ENCODE measurements around the gene DNAJB8. TPM values are rescaled to one million over a fixed set of nuclear protein-coding genes. Genes with fewer than 3 reads are reported as not detected.

DNAJB8 gene
- polyA plus RNA-seq (2013, experiment 1 of 2), result not detected
- polyA plus RNA-seq (2013, experiment 2 of 2), result not detected

DNA sequence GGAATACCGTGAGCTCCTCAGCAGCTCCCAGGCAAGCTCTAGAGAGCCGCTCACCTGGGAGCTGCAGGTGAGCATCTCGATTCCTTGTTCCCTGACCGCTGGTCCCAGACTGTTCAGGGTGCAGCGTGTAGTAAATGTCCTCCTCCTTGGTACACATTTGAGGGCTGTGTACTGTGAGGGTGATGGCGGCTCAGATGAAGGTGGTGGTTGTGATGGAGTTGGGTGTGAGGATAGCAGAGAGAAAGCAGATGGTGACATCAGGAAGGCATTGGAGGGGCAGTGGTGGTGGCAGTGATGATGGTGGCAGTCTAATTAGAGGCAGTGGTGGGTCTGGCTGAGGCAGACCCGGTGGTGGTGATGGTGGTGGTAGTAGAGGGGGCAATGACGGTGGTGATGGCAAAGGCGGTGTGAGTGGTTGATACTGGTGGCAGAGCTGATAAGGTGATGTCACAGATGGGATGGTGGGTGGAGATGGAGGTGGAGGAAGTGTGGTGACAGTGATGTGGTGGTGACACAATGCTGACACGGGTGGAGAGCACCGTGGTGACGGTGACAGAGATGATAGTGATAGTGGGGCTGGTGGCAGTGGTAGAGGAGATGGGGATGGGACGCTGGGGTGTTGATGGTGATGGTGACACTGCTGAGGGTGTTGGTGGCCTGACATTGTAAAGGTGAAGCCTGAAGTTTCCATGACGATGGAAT is at the start of gene DNAJB8:
TSS of gene DNAJB8 (minus strand) at position 51 of the 702 bp plus-strand sequence. CDS start 3,645 bp downstream, outside the sequence.
- Histone ChIP-seq H3K4me1 (ENCODE audit: control insufficient read depth, insufficient read depth, low read depth, low read length) (no peaks in the 10 kb centered on the region), H2AK5ac (ENCODE audit: low read length, severe bottlenecking) (no peak within 1 kb of the TSS), H2BK12ac (ENCODE audit: low read length in 2 of 2) (no peak within 1 kb of the TSS), H3K36me3 (ENCODE audit: control insufficient read depth in 1 of 2, insufficient read depth in 2 of 2, low read depth in 1 of 2, low read length in 2 of 2) (no peaks in the 10 kb centered on the region), H3K9me3 (ENCODE audit: control insufficient read depth, low read length) (peaks cover 6% of the 10 kb centered on the region), H3K23ac (ENCODE audit: low read length in 2 of 2) (no peak within 1 kb of the TSS), H3K9ac (ENCODE audit: low read length) (no peak within 1 kb of the TSS), H3K4me2 (ENCODE audit: low read length, poor library complexity, severe bottlenecking) (no peak within 1 kb of the TSS), H3K4me3 (ENCODE audit: insufficient read depth in 1 of 2, low read depth in 1 of 2, low read length in 2 of 2) (no peak within 1 kb of the TSS), H3K4ac (ENCODE audit: low read depth in 1 of 2, low read length in 2 of 2) (no peak within 1 kb of the TSS), H2AFZ (ENCODE audit: low read depth, low read length) (no peak within 1 kb of the TSS), H3K14ac (ENCODE audit: low read length in 2 of 2) (no peak within 1 kb of the TSS), H2BK15ac (ENCODE audit: low read depth, poor library complexity, severe bottlenecking) (no peak within 1 kb of the TSS), H3K79me1 (replicated peaks; ENCODE audit: low read length, poor library complexity, severe bottlenecking) (no peaks in the 10 kb centered on the region), H3K27ac (ENCODE audit: low read length, poor library complexity, severe bottlenecking) (no peak within 1 kb of the TSS), H3K27me3 (ENCODE audit: control insufficient read depth in 1 of 2, insufficient read depth in 1 of 2, low read length in 2 of 2) (peaks cover 70 to 79% of the 10 kb centered on the region in 2 experiments), H3K18ac (ENCODE audit: low read depth in 1 of 2, low read length in 2 of 2) (no peak within 1 kb of the TSS), H2BK120ac (ENCODE audit: low read depth, low read length) (no peak within 1 kb of the TSS), H4K91ac (ENCODE audit: low read length) (no peak within 1 kb of the TSS), H2BK5ac (ENCODE audit: low read depth, low read length, poor library complexity, severe bottlenecking) (no peak within 1 kb of the TSS), H4K8ac (ENCODE audit: low read length) (no peak within 1 kb of the TSS)
- WGBS, result 84% methylated on average over 14 of the region's 14 CpGs
- no peak for DNase-seq

DNA sequence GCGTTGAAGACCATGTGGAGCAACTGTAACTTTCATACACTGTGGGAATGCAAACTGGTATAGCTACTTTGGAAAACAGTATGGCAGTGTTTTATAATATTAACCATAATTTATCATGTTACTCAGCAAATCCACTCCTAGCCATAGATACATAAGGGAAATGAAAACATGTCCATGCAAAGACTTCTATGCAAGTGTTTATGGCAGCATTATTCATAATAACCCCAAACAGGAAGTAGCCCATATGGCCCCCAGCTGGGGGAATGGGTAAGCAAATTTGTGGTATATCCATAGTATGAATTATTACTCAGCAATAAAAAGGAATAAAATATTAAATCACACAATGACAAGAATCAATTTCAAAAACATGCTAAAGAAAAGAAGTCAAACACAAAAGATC is 49.3 kb upstream of the DNAJB8 start:
- Histone ChIP-seq H2AK5ac (ENCODE audit: low read length, severe bottlenecking) (no peak overlapping the region), H3K27ac (ENCODE audit: low read length, poor library complexity, severe bottlenecking) (no peak overlapping the region), H3K23ac (ENCODE audit: low read length in 2 of 2) (no peak overlapping the region), H3K36me3 (ENCODE audit: control insufficient read depth in 1 of 2, insufficient read depth in 2 of 2, low read depth in 1 of 2, low read length in 2 of 2) (no peaks in the 10 kb centered on the region), H2BK15ac (ENCODE audit: low read depth, poor library complexity, severe bottlenecking) (no peak overlapping the region), H2BK12ac (ENCODE audit: low read length in 2 of 2) (no peak overlapping the region), H3K18ac (ENCODE audit: low read depth in 1 of 2, low read length in 2 of 2) (no peak overlapping the region), H3K4me1 (ENCODE audit: control insufficient read depth, insufficient read depth, low read depth, low read length) (no peaks in the 10 kb centered on the region), H2BK5ac (ENCODE audit: low read depth, low read length, poor library complexity, severe bottlenecking) (no peak overlapping the region), H4K8ac (ENCODE audit: low read length) (no peak overlapping the region), H3K9ac (ENCODE audit: low read length) (no peak overlapping the region), H2AFZ (ENCODE audit: low read depth, low read length) (no peak overlapping the region), H2BK120ac (ENCODE audit: low read depth, low read length) (no peak overlapping the region), H3K27me3 (ENCODE audit: control insufficient read depth in 1 of 2, insufficient read depth in 1 of 2, low read length in 2 of 2) (peaks cover 41 to 76% of the 10 kb centered on the region in 2 experiments), H3K9me3 (ENCODE audit: control insufficient read depth, low read length) (peaks cover 27% of the 10 kb centered on the region), H3K4me3 (ENCODE audit: insufficient read depth in 1 of 2, low read depth in 1 of 2, low read length in 2 of 2) (no peak overlapping the region), H3K4me2 (ENCODE audit: low read length, poor library complexity, severe bottlenecking) (no peak overlapping the region), H3K14ac (ENCODE audit: low read length in 2 of 2) (no peak overlapping the region), H3K4ac (ENCODE audit: low read depth in 1 of 2, low read length in 2 of 2) (no peak overlapping the region), H4K91ac (ENCODE audit: low read length) (no peak overlapping the region), H3K79me1 (replicated peaks; ENCODE audit: low read length, poor library complexity, severe bottlenecking) (no peaks in the 10 kb centered on the region)
- DNase-seq, result no peak
- no CpG with 5 or more reads among the region's 1 CpG for WGBS

DNA sequence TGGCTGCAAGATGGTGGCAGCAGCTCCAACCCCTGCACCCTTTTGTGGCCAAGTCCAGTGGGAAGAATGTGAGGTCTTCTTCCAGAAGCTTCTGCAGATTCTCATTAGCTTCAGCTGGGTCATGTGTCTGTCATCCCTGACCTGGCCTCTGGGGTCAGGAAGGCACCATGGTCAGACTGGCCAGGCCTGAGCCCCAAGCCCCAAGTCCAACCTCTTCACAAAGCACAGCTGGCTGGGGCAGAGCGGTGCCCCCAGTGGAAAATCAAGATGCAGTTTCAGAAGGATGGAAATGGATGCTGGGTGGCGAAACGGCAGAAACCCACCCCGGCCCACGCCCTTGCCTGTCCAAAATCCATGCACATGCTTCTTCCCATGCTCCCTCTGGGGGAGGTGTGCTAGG is 42.2 kb upstream of the DNAJB8 start:
- no peaks in the 10 kb centered on the region for H3K36me3 ChIP-seq (ENCODE audit: control insufficient read depth in 1 of 2, insufficient read depth in 2 of 2, low read depth in 1 of 2, low read length in 2 of 2)
- no peak overlapping the region for H3K18ac ChIP-seq (ENCODE audit: low read depth in 1 of 2, low read length in 2 of 2)
- no peak for DNase-seq
- H2BK12ac ChIP-seq (ENCODE audit: low read length in 2 of 2), result no peak overlapping the region
- H2BK15ac ChIP-seq (ENCODE audit: low read depth, poor library complexity, severe bottlenecking), result no peak overlapping the region
- no peak overlapping the region for H2BK120ac ChIP-seq (ENCODE audit: low read depth, low read length)
- no peak overlapping the region for H2AK5ac ChIP-seq (ENCODE audit: low read length, severe bottlenecking)
- no peak overlapping the region for H3K23ac ChIP-seq (ENCODE audit: low read length in 2 of 2)
- H3K9ac ChIP-seq (ENCODE audit: low read length), result no peak overlapping the region
- H2BK5ac ChIP-seq (ENCODE audit: low read depth, low read length, poor library complexity, severe bottlenecking), result no peak overlapping the region
- 90% methylated on average over 5 of the region's 5 CpGs for WGBS
- H3K4ac ChIP-seq (ENCODE audit: low read depth in 1 of 2, low read length in 2 of 2), result no peak overlapping the region
- no peak overlapping the region for H3K27ac ChIP-seq (ENCODE audit: low read length, poor library complexity, severe bottlenecking)
- no peak overlapping the region for H3K14ac ChIP-seq (ENCODE audit: low read length in 2 of 2)
- no peak overlapping the region for H4K8ac ChIP-seq (ENCODE audit: low read length)
- no peaks in the 10 kb centered on the region for H3K4me1 ChIP-seq (ENCODE audit: control insufficient read depth, insufficient read depth, low read depth, low read length)
- H3K27me3 ChIP-seq (ENCODE audit: control insufficient read depth in 1 of 2, insufficient read depth in 1 of 2, low read length in 2 of 2), result peaks cover 54 to 73% of the 10 kb centered on the region in 2 experiments
- H3K4me2 ChIP-seq (ENCODE audit: low read length, poor library complexity, severe bottlenecking), result no peak overlapping the region
- H4K91ac ChIP-seq (ENCODE audit: low read length), result no peak overlapping the region
- H2AFZ ChIP-seq (ENCODE audit: low read depth, low read length), result no peak overlapping the region
- H3K9me3 ChIP-seq (ENCODE audit: control insufficient read depth, low read length), result peaks cover 5% of the 10 kb centered on the region
- H3K4me3 ChIP-seq (ENCODE audit: insufficient read depth in 1 of 2, low read depth in 1 of 2, low read length in 2 of 2), result no peak overlapping the region
- H3K79me1 ChIP-seq (replicated peaks; ENCODE audit: low read length, poor library complexity, severe bottlenecking), result no peaks in the 10 kb centered on the region

DNA sequence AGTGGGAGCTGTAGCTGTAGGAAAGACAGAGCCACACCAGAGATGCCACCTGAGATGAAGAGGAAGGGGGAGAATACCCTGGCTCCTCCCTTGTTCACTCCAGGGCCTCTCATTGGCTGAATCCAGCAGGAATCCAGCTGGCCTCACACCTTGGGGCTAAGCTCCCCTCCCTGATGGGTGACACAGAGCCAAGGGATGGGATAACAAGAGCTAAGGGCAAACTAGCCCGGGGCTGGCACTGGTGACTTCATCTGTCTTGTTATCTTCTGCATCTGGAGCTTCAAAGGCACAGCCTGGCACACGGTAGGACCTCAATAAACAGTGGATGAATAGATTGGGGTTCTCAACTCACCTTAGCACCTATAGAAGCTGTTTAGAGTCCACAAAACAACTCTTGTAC is 40.1 kb upstream of the DNAJB8 start:
- no peaks in the 10 kb centered on the region for H3K9me3 ChIP-seq (ENCODE audit: control insufficient read depth, low read length)
- H2BK5ac ChIP-seq (ENCODE audit: low read depth, low read length, poor library complexity, severe bottlenecking), result no peak overlapping the region
- no peaks in the 10 kb centered on the region for H3K36me3 ChIP-seq (ENCODE audit: control insufficient read depth in 1 of 2, insufficient read depth in 2 of 2, low read depth in 1 of 2, low read length in 2 of 2)
- no peak overlapping the region for H3K14ac ChIP-seq (ENCODE audit: low read length in 2 of 2)
- no peaks in the 10 kb centered on the region for H3K4me1 ChIP-seq (ENCODE audit: control insufficient read depth, insufficient read depth, low read depth, low read length)
- no peak overlapping the region for H3K23ac ChIP-seq (ENCODE audit: low read length in 2 of 2)
- no peak overlapping the region for H2BK120ac ChIP-seq (ENCODE audit: low read depth, low read length)
- no peaks in the 10 kb centered on the region for H3K79me1 ChIP-seq (replicated peaks; ENCODE audit: low read length, poor library complexity, severe bottlenecking)
- H3K18ac ChIP-seq (ENCODE audit: low read depth in 1 of 2, low read length in 2 of 2), result no peak overlapping the region
- no peak overlapping the region for H4K91ac ChIP-seq (ENCODE audit: low read length)
- peaks cover 68 to 85% of the 10 kb centered on the region in 2 experiments for H3K27me3 ChIP-seq (ENCODE audit: control insufficient read depth in 1 of 2, insufficient read depth in 1 of 2, low read length in 2 of 2)
- WGBS, result 67% methylated on average over 2 of the region's 2 CpGs
- H2BK15ac ChIP-seq (ENCODE audit: low read depth, poor library complexity, severe bottlenecking), result no peak overlapping the region
- no peak overlapping the region for H2AFZ ChIP-seq (ENCODE audit: low read depth, low read length)
- H3K4me2 ChIP-seq (ENCODE audit: low read length, poor library complexity, severe bottlenecking), result no peak overlapping the region
- no peak overlapping the region for H4K8ac ChIP-seq (ENCODE audit: low read length)
- H2AK5ac ChIP-seq (ENCODE audit: low read length, severe bottlenecking), result no peak overlapping the region
- no peak overlapping the region for H2BK12ac ChIP-seq (ENCODE audit: low read length in 2 of 2)
- H3K4ac ChIP-seq (ENCODE audit: low read depth in 1 of 2, low read length in 2 of 2), result no peak overlapping the region
- H3K9ac ChIP-seq (ENCODE audit: low read length), result no peak overlapping the region
- no peak for DNase-seq
- no peak overlapping the region for H3K27ac ChIP-seq (ENCODE audit: low read length, poor library complexity, severe bottlenecking)
- no peak overlapping the region for H3K4me3 ChIP-seq (ENCODE audit: insufficient read depth in 1 of 2, low read depth in 1 of 2, low read length in 2 of 2)
